Measurements from ENCODE around the gene CHST5.

GRCh38 chr16:75555213-75555706 is 19.4 kb upstream of the CHST5 start:
- no peak for TF ChIP-seq GATA3 (IDR thresholded peaks at IDR 0.05; ENCODE audit: low read depth, low read length)
- 0 out of 2 replicates have a peak, but pooled peaks have one; percentile 9 for TF ChIP-seq GATA2 (IDR thresholded peaks at IDR 0.05; ENCODE audit: low read depth, low read length)
